Endothelial cell (in vitro differentiated cells): ENCODE data around the gene GAPT. TPM values are rescaled to one million over a fixed set of nuclear protein-coding genes. Genes with fewer than 3 reads are reported as not detected.

Experiments
- DNase-seq: peaks from one replicate; pipeline ENCODE4 v3.0.0; 2021; ENCODE audit warnings: low spot score
- H3K27ac Mint-ChIP-seq: one replicate; pipeline ENCODE4 v1.8.0; 2021; ENCODE audit warnings: mixed read lengths, inconsistent platforms; ENCODE audit not compliant: unreplicated experiment
- H3K27me3 Mint-ChIP-seq: one replicate; pipeline ENCODE4 v1.8.0; 2021; ENCODE audit warnings: mild to moderate bottlenecking, moderate library complexity, mixed read lengths, inconsistent platforms; ENCODE audit not compliant: unreplicated experiment
- H3K36me3 Mint-ChIP-seq: one replicate; pipeline ENCODE4 v1.8.0; 2021; ENCODE audit warnings: mild to moderate bottlenecking, low read depth, mixed read lengths, inconsistent platforms; ENCODE audit not compliant: unreplicated experiment
- H3K4me1 Mint-ChIP-seq: one replicate; pipeline ENCODE4 v1.8.0; 2021; ENCODE audit warnings: mild to moderate bottlenecking, mixed read lengths, inconsistent platforms; ENCODE audit not compliant: unreplicated experiment
- H3K4me3 Mint-ChIP-seq: one replicate; pipeline ENCODE4 v1.8.0; 2021; ENCODE audit warnings: mild to moderate bottlenecking, mixed read lengths, inconsistent platforms; ENCODE audit not compliant: unreplicated experiment
- H3K9me3 Mint-ChIP-seq: one replicate; pipeline ENCODE4 v1.8.0; 2021; ENCODE audit warnings: mixed read lengths, inconsistent platforms; ENCODE audit not compliant: unreplicated experiment
- total RNA-seq: library from RNA; stranded (reverse); fragmentation: NEBNext Ultra II Directional; extraction: Animal tissue kit (Norgen Biotek cat#: 25700); gene quantifications from one replicate; pipeline ENCODE4 v1.2.1, GENCODE V29; 2021; ENCODE audit not compliant: unreplicated experiment
- TF ChIP-seq, protein P1 (sequence below): fragments of 200-600 bp; sonication (generic); IDR thresholded peaks from one replicate; pipeline ENCODE4 v1.5.0; 2021; ENCODE audit warnings: antibody characterized with exemption; ENCODE audit not compliant: unreplicated experiment

Gene GAPT
- total RNA-seq, 1 donor from 2014 or later, result 1.4 TPM

DNA sequence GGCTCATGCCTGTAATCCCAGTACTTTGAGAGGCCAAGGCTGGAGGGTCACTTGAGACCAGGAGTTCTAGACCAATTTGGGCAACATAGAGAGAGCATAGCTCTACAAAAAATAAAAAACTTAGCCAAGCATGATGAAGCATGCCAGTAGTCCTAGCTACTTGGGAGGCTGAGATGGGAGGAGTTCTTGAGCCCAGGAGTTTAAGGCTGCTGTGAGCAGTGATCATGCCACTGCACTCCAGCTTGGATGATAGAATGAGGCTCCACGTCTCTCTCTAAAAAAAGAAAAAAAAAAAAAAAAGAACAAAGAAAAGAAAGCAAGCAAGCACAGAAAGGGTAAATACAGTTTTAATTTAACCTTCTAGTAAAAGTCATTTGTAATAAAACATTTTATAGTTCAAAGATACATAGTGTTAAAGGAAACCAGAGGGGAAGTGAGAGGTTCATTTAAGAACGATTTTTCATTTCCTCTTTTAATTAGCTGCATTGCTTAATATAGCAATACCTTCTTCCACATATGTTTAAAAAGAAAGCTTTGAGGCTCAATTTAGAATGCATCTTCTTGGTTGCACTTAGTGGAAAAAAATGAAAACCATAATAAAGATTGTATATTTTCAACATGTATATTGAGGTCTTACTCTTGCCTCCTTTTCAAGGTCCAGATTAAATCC is 14.9 kb downstream of the GAPT start:
- H3K27ac Mint-ChIP-seq, result no peak overlapping the region

DNA sequence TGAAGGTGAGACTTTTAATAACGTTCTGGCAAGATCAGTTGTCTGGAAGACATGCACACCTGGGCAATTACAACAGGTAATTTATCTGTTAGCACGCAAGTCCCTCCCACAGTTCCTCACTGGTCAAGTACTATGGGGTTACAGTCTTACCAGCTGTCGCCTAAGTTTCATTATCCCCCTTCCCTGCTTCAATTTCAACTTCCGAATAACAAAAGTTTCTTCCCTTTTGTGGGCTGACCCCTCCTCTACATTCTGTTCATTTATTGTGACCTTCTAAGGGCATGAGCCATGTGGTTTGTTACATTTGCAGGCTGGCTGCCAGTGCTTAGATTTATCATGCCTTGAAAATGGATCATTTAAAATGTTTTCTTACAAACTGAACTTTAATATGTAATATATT is 16.5 kb downstream of the GAPT start:
- Mint-ChIP-seq H3K36me3 (no peaks in the 10 kb centered on the region), H3K27ac (no peak overlapping the region), H3K4me3 (no peak overlapping the region), H3K9me3 (no peaks in the 10 kb centered on the region), H3K4me1 (no peaks in the 10 kb centered on the region), H3K27me3 (no peaks in the 10 kb centered on the region)
- no peak for DNase-seq
- TF ChIP-seq, protein P1, sequence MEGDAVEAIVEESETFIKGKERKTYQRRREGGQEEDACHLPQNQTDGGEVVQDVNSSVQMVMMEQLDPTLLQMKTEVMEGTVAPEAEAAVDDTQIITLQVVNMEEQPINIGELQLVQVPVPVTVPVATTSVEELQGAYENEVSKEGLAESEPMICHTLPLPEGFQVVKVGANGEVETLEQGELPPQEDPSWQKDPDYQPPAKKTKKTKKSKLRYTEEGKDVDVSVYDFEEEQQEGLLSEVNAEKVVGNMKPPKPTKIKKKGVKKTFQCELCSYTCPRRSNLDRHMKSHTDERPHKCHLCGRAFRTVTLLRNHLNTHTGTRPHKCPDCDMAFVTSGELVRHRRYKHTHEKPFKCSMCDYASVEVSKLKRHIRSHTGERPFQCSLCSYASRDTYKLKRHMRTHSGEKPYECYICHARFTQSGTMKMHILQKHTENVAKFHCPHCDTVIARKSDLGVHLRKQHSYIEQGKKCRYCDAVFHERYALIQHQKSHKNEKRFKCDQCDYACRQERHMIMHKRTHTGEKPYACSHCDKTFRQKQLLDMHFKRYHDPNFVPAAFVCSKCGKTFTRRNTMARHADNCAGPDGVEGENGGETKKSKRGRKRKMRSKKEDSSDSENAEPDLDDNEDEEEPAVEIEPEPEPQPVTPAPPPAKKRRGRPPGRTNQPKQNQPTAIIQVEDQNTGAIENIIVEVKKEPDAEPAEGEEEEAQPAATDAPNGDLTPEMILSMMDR, result no peak

More for the DNA sequence above, 14.9 kb downstream of the GAPT start:
- no peaks in the 10 kb centered on the region for H3K4me1 Mint-ChIP-seq
- H3K9me3 Mint-ChIP-seq, result no peaks in the 10 kb centered on the region
- no peaks in the 10 kb centered on the region for H3K36me3 Mint-ChIP-seq
- no peak for DNase-seq
- H3K27me3 Mint-ChIP-seq, result no peaks in the 10 kb centered on the region
- no peak overlapping the region for H3K4me3 Mint-ChIP-seq
- TF ChIP-seq, protein P1, result no peak

DNA sequence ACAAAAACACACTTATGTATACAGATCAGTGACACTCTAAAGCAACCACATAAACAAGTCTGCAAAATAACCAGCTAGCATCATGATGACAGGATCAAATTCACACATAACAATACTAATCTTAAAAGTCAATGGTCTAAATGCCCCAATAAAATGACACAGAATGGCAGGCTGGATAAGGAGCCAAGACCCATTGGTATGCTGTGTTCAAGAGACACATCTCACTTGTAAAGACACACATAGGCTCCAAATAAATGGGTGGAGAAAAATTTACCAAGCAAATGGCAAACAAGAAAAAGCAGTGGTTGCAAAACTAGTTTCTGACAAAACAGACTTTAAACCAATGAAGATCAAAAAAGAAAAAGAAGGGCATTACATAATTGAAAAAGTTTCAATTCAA is 26.0 kb downstream of the GAPT start:
- DNase-seq, result no peak
- Mint-ChIP-seq H3K9me3 (peaks cover 5% of the 10 kb centered on the region), H3K4me1 (no peaks in the 10 kb centered on the region), H3K4me3 (no peak overlapping the region), H3K27ac (no peak overlapping the region), H3K27me3 (no peaks in the 10 kb centered on the region), H3K36me3 (peaks cover 3% of the 10 kb centered on the region)
- TF ChIP-seq, protein P1, result no peak

DNA sequence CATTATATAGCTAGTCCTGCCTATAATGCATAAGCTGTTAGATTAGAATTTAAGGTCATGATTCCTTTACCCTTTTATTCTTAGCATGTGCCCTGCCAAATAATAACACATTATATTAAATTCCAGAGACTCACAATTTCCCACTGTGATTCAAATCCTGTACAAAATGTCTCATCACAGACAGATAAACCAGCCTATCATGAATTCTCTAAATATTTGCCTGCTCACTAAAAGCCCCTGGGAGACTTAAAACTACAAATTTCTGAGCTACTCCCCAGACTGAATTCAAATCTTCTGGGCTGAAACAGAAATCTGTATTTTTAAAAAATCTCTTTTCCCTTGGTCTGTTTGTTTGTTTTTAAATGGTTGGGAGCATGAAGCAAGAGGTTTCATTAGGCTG is 32.7 kb downstream of the GAPT start:
- H3K4me3 Mint-ChIP-seq, result no peak overlapping the region

DNA sequence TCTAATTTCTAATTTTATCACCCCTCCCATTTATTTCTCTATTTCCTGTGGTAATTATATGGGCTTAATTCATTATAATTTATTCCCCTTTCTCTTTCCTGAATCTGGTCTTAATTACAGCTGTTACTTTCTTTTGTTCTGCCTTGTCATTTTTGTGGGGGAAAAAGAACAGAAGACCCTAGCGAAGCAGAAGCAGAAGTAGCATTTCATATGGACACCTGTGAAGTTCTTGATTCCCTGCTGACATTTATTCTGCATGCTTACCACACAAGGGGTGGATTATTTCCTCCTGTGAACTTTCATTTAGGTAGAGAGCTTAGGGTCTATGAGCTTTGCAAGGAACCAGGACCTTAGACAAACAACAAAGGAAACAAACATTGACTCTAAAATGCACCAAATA is 33.3 kb downstream of the GAPT start:
- Mint-ChIP-seq H3K27ac (no peak overlapping the region), H3K9me3 (no peaks in the 10 kb centered on the region), H3K27me3 (no peaks in the 10 kb centered on the region), H3K4me1 (no peaks in the 10 kb centered on the region), H3K4me3 (no peak overlapping the region), H3K36me3 (no peaks in the 10 kb centered on the region)
- TF ChIP-seq, protein P1, result no peak
- DNase-seq, result no peak

More for the DNA sequence above, 32.7 kb downstream of the GAPT start:
- Mint-ChIP-seq H3K4me1 (no peaks in the 10 kb centered on the region), H3K36me3 (no peaks in the 10 kb centered on the region), H3K27ac (no peak overlapping the region), H3K27me3 (no peaks in the 10 kb centered on the region), H3K9me3 (no peaks in the 10 kb centered on the region)
- TF ChIP-seq, protein P1, result no peak
- DNase-seq, result no peak
